HL-60 (cell line): ENCODE measurements around the gene LSAMP.

Experiments
- CTCF ChIP-seq: IDR thresholded peaks from one replicate; pipeline ENCODE4 v1.5.1; 2011; ENCODE audit warnings: low read length, control low read depth, inconsistent platforms; ENCODE audit not compliant: insufficient read depth
- POLR2AphosphoS5 ChIP-seq: IDR thresholded peaks from 2 replicates; pipeline ENCODE4 v1.6.1; 2012; ENCODE audit warnings: low read depth
- REST ChIP-seq: IDR thresholded peaks from 2 replicates; pipeline ENCODE4 v1.6.1; 2012; ENCODE audit warnings: low read depth; ENCODE audit not compliant: insufficient replicate concordance

GRCh38 chr3:116064646-116065045 is 380.6 kb downstream of the LSAMP start:
- TF ChIP-seq CTCF = no peak
- TF ChIP-seq REST = no peak
- TF ChIP-seq POLR2AphosphoS5 = no peak
